ENCODE results near the gene DDIT4.

The DDIT4 gene

DNA sequence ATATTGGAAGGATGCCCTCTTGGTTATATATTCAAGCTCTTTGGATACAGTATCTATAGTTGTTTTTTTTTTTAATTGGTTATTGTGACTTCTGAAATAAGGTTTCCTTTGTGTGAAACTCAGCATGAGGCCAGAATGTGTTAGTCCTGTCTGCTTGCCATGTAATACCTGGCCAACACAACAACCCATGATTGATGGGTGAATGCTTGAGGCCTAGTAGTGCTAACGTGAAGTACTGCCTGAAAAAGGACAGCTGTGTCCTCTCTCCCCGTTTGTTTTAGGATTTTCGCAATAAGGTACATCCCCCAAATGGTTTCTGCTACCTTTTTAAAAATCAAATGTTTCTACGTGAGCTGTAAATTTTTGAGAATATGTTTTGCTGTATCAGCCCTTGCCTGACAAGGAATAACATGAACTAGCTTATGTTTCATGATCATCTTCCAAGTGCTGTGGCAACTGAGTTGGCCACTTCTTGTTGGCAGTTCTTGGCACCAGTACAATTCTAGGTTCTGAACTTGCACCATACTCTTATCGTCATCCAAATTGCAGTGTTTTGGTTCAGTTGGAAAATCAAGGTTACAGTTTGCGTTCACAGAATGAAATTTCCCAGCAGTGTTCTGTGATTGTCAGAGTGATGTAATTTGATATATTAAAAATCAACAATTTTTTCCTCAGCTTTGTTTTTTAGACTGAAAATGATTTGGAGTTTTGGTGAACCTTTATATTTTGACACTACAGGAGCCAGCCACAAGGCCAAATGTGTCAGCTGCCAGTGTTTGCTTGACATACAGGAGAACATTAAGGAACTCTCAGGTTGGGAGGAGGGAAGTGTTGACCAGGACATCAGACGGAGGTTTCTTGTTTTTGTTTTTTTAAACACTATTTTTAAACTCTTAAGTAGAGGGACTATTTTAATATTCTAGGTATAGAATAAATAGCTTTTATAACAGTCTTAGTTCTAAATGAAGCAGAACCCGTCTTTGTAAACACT lies 44.2 kb upstream of the DDIT4 start:
- TF ChIP-seq TAF1 (IDR thresholded peaks at IDR 0.05; ENCODE audit: borderline replicate concordance, insufficient read depth, low read length) (no peak), SIN3A (IDR thresholded peaks at IDR 0.05; ENCODE audit: borderline replicate concordance, insufficient read depth, low read length) (no peak), REST (IDR thresholded peaks at IDR 0.05; ENCODE audit: insufficient read depth in 1 of 2, low read depth in 2 of 2, low read length in 2 of 2) (no peak), FOXP2 (optimal IDR thresholded peaks at IDR 0.05; ENCODE audit: borderline replicate concordance, extremely low read depth, extremely low read length, insufficient read depth) (no peak), POLR2AphosphoS5 (IDR thresholded peaks at IDR 0.05; ENCODE audit: low read depth, low read length) (no peak)

DNA sequence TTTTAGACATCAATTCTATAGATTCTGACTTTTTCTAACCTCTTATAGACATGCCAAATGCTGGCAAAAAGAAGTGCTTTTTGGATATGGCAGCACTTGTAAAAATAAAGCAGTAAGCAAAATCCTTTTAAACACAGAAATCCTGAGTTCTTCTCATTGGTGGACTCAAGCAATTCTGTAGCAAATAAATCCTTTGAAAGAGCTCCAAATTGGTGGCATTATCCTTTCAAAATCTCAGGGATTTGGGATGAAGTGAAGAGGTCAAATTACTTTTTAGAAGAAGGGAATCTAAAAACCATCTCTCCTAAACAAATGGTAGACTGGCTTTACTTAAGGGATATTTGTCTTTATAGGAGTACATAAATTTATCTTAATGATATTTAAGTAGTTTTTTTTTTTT lies 40.1 kb upstream of the DDIT4 start:
- TF ChIP-seq SIN3A (IDR thresholded peaks at IDR 0.05; ENCODE audit: borderline replicate concordance, insufficient read depth, low read length): no peak
- TF ChIP-seq POLR2AphosphoS5 (IDR thresholded peaks at IDR 0.05; ENCODE audit: low read depth, low read length): no peak
- TF ChIP-seq REST (IDR thresholded peaks at IDR 0.05; ENCODE audit: insufficient read depth in 1 of 2, low read depth in 2 of 2, low read length in 2 of 2): no peak
- TF ChIP-seq FOXP2 (optimal IDR thresholded peaks at IDR 0.05; ENCODE audit: borderline replicate concordance, extremely low read depth, extremely low read length, insufficient read depth): no peak
- TF ChIP-seq TAF1 (IDR thresholded peaks at IDR 0.05; ENCODE audit: borderline replicate concordance, insufficient read depth, low read length): no peak

DNA sequence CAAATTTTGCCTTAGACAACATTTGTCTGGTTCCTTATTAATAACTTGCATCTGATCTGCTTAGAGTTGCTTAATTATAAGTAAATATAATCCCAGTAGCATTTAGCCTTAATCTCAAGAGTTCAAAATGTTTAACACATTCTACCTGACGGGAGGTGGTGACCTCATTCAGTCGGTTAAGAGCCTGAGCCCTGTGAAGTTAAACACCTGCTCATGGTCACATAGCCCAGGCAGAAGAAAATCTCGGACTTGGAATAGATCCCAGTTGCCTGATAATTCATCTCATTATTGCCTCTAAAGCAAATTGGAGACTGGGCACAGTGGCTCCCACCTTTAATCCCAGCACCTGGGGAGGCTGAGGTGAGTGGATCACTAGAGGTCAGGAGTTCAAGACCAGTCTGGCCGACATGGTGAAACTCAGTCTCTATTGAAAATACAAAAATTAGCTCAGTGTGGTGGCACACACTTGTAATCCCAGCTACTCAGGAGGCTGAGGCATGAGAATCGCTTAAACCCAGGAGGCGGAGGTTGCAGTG lies 39.1 kb upstream of the DDIT4 start:
- TF ChIP-seq REST (IDR thresholded peaks at IDR 0.05; ENCODE audit: insufficient read depth in 1 of 2, low read depth in 2 of 2, low read length in 2 of 2) (no peak), TAF1 (IDR thresholded peaks at IDR 0.05; ENCODE audit: borderline replicate concordance, insufficient read depth, low read length) (no peak), SIN3A (IDR thresholded peaks at IDR 0.05; ENCODE audit: borderline replicate concordance, insufficient read depth, low read length) (no peak), POLR2AphosphoS5 (IDR thresholded peaks at IDR 0.05; ENCODE audit: low read depth, low read length) (no peak), FOXP2 (optimal IDR thresholded peaks at IDR 0.05; ENCODE audit: borderline replicate concordance, extremely low read depth, extremely low read length, insufficient read depth) (no peak)

DNA sequence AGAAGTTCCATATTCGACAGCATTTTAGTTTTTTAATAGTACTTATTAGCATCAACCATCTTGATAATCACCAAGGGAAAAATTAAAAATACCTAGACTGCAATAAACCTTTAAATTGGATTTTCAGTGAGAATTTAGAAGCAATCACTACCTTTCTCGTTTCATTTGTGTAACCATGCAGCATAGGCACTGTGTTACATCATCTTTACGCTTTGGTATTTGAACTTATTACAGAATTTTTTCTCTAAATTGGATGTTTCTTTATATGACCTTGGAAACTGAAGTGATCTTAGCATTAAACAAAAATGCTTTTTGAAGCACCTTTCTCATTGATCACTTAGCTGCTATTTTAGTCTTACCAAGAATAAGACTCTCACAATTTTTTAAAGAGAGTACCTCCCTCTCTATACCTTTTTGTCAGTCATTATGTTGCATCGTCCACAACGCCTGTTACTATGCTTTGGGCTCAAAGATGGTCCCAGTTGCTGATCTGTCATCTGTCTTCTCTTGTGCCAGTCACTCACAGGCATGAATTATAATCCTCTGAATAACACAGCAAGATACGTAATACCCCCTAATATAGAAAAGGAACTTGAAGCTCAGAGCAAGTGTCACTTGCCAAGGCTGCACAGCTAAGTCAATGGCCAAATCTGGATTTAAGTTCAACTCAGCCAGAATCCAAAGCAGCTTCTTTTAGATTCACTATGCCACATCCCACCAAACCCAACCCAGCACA lies 38.0 kb upstream of the DDIT4 start:
- TF ChIP-seq SIN3A (IDR thresholded peaks at IDR 0.05; ENCODE audit: borderline replicate concordance, insufficient read depth, low read length) (no peak), POLR2AphosphoS5 (IDR thresholded peaks at IDR 0.05; ENCODE audit: low read depth, low read length) (no peak), TAF1 (IDR thresholded peaks at IDR 0.05; ENCODE audit: borderline replicate concordance, insufficient read depth, low read length) (no peak), REST (IDR thresholded peaks at IDR 0.05; ENCODE audit: insufficient read depth in 1 of 2, low read depth in 2 of 2, low read length in 2 of 2) (no peak), FOXP2 (optimal IDR thresholded peaks at IDR 0.05; ENCODE audit: borderline replicate concordance, extremely low read depth, extremely low read length, insufficient read depth) (no peak)

All from PFSK-1 (cell line).